NCI-H748 (cell line): Measurements from ENCODE around the gene MAML2.
A peak's percentile ranks its signal among the peaks of the same experiment; 100 is the strongest.

ENCODE experiments used
- DNase-seq: peaks from one replicate; lab custom pipeline; 2025; ENCODE audit not compliant: unreplicated experiment; lab: John Stamatoyannopoulos, UW

MAML2 gene

DNA sequence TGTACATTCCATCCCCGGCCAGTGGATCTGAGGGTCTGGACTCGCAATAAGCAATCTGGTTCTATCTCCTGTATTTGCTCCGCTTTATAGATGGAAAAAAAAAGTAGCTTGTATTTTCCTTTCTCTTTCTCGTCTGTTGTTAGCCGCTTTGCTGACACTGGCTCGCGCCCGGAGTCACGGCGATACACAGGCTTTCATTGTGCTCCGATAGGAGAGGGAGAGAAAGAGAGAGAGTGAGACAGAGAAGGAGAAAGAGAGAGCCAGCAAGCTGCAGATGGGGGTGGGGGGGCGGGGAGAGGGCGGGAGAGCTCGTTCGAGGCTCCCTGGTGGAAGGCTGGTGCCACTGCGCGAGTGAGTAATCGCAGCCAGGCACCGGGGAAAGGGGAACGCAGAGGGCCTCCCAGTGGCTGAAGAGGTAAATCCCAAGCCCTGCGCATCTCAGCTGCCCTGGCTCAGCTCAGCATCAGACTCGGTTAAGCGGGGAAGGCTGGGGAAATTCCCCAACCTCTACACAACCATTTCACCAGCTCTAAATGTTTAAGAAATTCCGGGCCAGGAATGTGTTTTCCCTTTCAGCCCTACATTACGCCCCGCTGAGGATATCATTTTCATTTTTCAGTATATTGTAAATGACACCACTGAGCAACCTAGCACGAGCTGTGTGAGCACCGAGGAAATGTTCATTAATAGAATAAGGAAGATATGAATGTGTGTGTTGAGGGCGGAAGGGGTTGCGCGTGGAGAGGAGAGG lies at the start of gene MAML2:
Gene MAML2 (minus strand): TSS at position 235 of the 751 bp plus-strand sequence. CDS start 1,300 bp downstream, outside the sequence.
- peak; percentile 76 for DNase-seq

- DNase-seq = no peak
Measured at GRCh38 chr11:96391698-96392307, 48.8 kb upstream of the MAML2 start.

DNA sequence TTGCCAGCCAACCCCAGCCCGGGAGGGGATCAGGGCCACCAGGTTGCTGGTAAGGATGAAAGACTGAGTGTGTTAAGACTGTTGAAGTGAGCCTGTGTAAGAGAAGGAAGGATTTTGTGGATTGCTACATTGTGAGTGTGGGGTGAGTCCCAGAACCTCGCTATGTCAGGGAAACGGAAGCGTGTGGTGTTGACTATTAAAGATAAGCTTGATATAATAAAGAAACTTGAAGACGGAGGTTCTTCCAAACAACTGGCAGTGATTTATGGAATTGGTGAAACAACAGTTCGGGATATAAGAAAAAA lies 47.4 kb upstream of the MAML2 start:
- DNase-seq = no peak

- peak; percentile 84 for DNase-seq
Measured at GRCh38 chr11:96389720-96390487, 46.9 kb upstream of the MAML2 start, which contains the start of the genes CCDC82 and JRKL. Gene CCDC82, minus strand, starts transcription at chr11:96389912. Its CDS starts 5,165 bp downstream, at chr11:96384747. Gene JRKL, plus strand, starts transcription at chr11:96390013. Its CDS starts 637 bp downstream, at chr11:96390650.

DNA sequence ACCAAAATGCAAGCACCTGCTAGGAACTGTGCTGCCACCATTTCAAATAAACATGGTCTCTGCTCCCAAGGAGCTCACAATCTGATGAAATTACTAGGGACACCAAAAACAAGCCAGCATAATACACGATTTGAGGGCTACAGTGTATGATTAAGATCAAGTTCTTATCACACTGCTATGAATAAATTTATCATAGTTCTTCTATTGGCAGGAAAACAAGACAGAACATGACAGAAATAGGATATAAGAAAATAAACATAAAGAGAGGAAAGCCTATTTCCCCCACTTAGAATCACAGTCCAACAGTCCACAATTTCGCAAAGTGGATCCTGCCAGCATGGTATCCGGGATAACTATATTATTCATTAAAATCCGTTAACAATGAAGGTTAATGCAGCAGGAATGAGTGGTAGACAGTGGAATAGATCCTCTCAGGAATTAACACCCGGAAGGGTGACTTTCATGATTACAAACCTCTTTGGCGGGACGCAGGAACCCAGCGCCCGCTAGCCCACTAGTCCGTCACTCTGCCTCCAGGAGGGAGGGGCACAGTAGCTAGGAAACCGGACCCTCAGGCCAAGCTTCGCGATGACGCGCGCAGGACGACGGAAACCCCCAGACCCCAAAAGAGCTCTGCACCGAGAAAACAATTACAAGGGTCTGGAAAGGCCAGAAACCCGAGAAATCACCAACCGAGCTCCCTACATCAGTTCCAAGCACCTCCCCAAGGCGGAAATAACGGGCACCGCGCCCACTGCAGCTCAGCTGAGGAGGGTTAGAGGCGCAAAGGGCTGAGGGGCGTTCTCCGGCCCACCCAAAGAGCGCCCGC lies 46.1 kb upstream of the MAML2 start:
- DNase-seq = no peak

DNA sequence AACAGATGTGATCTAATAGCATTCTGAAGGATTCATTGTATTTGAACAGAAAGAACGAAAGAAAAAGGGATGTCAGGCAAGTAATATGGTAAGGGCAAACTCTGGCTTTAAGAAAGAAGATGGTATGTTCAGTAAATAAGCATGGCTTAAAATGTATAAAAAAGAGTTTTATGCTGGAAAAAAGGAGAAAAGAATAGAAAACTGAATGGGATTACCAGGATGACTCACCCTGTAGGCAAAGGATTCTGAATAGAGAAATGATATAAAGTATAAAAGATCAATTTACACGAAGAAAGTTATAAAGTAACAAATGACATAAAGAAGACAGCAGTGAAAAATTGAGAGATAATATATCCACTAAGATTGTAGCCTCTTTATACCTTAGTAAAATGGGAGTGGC lies 42.2 kb upstream of the MAML2 start:
- no peak for DNase-seq

GRCh38 chr11:96384156-96384555 lies 41.2 kb upstream of the MAML2 start:
- DNase-seq = peak; percentile 78

DNA sequence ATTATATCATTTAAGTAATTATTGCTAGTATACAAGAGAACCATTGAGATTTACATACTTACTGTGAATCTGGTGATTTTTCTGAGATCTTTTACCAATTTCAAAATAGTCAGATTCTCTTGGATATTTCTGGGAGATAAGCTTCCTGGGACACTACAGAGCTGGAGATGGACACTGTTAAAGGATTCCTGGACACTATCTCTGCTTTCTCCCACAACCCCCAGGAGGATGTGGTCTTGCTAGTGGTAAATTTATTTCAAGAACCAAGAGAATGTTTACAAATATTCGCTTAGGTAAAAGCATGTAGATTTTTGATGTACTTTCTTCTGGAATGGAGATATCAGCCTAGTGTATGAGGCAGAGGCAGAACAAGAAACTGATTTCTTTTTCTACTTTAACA lies 33.8 kb upstream of the MAML2 start:
- no peak for DNase-seq

DNA sequence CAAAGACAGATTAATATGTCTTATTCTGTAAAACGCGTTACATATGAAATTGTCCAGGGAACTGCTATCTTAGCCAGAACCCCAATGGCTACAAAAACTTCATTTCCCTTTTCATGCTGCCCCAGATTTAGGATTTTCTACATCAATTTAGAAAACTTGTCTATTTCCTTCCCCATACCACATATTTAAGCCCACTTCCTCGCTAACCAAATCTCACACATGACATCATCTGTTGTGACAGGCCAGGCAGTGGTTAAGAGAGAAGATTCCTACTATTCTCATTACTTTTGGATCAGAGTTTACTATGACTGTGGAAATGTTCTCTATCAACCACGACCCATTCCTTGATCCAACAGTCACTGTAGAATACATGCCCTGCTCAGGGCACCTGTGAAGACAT lies 30.8 kb upstream of the MAML2 start:
- no peak for DNase-seq

DNA sequence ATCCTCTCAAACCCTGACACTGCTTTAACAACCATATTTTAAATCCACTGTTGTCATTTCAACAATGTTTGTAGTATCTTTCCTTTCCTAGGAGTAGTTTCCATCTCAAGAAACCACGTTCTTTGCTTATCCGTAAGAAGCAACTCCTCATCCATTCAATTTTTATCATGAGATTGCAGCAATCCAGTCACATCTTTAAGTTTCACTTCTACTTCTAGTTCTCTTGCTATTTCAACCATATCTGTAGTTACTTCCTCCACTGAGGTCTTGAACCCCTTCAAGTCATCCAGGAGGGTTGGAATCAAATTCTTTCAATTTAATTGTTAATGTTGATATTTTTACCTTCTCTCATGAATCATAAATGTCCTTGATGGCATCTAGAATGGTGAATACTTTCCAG lies 24.3 kb upstream of the MAML2 start:
- DNase-seq = no peak

DNA sequence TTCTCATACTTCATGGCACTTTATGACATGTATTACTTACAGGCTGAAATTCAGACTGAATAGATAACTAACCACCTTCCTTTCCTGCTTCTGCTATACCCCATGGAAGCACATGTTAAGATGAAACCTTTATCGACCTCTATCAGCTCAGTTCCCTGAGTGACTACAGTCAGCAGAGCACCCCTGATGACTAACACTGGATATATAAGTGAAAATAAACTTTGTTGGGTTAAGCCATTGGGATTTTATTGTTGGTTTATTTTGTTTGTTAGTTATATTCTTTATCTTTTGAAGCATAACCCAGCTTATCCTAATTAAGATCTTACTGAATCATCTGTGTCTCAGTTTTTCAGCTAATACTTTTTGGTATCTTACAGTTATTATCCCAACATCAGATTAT lies 23.0 kb upstream of the MAML2 start:
- DNase-seq = no peak

DNA sequence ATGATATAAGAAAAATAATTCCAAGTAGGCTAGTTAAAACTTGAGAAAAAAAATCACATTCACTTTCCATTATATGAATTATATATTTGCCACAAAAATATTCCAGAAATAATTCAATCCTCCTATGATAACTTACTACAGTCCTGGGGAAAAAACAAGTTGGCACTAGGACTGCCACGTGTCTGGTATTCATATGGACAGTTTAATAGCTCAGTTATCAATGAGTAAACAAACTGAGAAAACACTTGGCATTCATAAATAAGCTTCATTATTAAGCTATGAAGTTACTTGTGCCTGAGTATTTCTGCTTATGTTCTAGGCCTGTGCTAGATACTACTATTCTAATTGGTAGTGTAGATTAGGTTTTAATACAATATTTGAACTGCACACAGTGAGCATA lies 22.5 kb upstream of the MAML2 start:
- DNase-seq = no peak

- no peak for DNase-seq
Measured at GRCh38 chr11:96361778-96362177, 18.8 kb upstream of the MAML2 start.

- no peak for DNase-seq
Measured at GRCh38 chr11:96358321-96358720, 15.3 kb upstream of the MAML2 start.

DNA sequence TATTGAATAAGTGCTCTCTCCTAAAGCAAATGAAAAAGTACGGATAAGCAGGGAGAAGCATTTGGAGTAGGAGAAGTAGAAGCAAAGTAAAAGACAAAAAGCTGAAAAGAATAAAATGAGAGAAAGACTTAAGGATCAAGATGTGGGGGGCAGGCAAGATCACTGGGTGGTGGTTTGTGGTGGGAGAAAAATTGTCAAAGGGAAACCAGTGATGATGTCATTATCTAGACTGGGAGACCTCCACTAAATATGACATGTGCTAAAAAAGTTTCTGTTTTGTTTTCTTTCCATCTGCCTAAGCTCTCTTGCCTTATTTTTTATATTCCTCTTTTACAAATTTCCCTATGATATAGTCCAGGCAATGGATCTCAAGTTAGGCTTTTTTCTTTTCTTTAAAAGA lies 14.8 kb upstream of the MAML2 start:
- no peak for DNase-seq

DNA sequence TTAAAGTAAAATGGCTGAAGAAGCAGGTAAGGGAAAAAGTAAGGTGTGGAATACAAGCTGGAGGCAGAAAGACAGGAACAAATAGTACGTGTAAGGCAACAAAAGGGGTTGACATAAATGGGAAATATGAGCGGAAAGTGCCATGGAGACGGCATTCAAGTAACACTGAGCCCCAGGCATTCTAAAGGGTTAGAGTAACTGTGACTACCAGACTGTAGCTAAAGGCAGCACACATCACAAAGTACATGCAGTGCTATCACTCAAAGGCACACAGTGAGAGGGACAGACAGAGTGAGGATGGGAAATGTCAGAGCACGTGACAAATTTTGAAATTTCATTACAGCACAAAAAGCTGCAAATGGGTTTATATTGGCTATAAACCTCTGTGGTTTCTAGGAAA lies 13.9 kb upstream of the MAML2 start:
- no peak for DNase-seq

GRCh38 chr11:96342014-96342960 lies 708 bp downstream of the MAML2 start:
- DNase-seq = no peak

- DNase-seq = no peak
Measured at GRCh38 chr11:96341211-96342013, 1.6 kb downstream of the MAML2 start.

DNA sequence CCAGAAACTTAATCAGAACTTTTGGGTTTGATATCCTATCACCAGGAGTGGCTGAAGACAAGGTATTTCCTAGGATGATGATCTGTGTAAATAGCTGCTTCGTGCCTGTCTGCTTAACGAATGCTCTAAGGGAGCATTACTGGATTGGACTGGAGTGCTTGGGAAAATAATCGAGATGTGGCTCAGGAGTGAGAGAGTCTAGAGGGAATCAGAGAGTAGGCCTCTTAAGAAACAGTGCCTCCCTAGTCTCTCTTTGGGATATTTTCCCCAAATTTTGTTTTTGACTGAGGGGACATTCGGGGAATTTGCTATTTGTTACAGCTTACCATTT lies 2.5 kb downstream of the MAML2 start:
- no peak for DNase-seq
